ENCODE data around the gene TAF5L.

TAF5L gene

DNA sequence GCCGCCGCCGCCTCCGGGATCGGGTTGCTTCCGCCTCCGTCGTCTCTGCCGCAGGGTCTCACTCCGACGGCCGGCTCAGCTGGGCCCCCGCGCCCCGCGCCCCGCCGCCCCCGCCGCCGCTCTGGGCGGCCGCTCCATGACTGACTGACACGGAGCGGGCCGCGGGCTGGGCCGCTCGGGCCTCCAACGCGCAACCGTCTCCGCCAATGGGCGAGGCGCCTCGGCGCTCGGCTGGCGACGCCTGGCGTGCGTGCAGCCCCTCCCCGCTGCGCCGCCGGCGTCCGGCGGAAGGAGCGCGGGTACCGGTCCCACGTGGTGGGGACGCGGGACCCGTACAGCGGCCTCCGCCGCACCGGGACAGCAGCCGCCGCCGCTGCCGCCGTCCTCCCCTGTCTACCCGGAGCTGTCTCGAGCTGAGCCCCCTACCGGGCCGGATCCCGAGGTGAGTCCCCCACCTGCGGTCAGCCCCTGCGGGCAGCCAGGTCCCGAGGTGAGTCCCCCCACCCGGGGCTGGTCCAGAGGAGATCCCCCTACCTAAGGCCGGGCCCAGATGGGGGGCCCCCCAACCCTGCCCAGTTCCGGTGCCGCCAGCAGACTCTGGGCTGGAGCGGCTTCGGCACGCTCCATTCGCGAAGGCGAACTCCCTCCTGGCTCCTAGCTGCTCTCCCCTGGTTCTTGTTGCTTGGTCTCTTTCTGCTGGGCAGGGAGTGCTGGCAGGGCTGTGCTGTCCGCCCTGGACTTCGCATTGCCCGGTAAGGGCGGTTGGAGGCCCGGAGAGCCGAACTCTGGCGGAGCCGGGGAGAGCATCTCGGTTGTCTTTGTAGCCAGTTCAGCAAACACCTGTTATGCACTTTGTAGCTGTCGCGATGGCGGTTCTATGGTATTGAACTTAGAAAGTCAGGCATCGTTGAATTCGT, at the start of gene TAF5L, which contains the start of gene URB2:
Gene TAF5L (minus strand): TSS at position 208 of the 917 bp plus-strand sequence. CDS start 11,640 bp downstream, outside the sequence.
Gene URB2 (plus strand): TSS at position 333 of the 917 bp plus-strand sequence. CDS start 1,387 bp downstream, outside the sequence.
- peak; percentile 77 for DNase-seq (ENCODE audit: low read depth)

GRCh38 chr1:229675396-229675795, 49.5 kb upstream of the TAF5L start:
- DNase-seq (ENCODE audit: low read depth): no peak

- DNase-seq (ENCODE audit: low read depth): no peak
Measured at GRCh38 chr1:229674042-229674441, 48.1 kb upstream of the TAF5L start.

DNA sequence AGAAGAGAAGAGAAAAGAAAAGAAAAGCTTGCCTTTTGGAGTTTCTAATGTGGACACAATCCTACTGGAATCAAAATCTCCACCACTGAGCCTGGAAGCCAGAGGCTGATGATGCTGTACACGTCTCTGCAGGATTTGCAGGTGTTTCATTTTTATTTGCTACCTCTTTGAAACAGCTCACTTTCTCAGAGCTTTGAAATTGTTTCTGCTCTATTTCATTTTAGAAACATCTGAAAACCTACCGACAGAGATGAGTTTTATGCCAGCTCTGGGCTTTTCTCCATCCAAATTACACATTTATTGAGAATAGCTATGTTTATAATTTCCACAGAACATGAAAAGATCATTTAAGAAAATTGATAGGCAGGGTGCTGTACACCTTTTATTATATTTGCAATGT, 46.3 kb upstream of the TAF5L start:
- DNase-seq (ENCODE audit: low read depth): no peak

DNA sequence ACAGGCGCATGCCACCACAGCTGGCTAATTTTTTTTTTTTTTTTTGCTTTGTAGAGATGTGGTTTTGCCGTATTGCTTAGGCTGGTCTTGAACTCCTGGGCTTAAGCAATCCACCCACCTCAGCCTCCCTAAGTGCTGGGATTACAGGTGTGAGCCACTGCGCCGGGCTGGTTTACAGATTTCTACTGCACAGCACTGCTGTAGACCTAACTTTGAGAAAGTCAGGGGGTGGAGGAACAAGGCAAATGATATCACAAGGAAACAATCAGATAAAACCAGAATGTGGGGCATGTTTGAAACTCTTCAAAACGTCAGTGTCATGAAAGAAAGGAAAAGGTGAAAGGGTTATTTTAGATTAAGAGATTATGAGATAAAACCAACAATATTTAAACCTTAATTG, 45.4 kb upstream of the TAF5L start:
- no peak for DNase-seq (ENCODE audit: low read depth)

GRCh38 chr1:229669333-229669732, 43.4 kb upstream of the TAF5L start:
- DNase-seq (ENCODE audit: low read depth): no peak

GRCh38 chr1:229666585-229666984, 40.7 kb upstream of the TAF5L start:
- no peak for DNase-seq (ENCODE audit: low read depth)

DNA sequence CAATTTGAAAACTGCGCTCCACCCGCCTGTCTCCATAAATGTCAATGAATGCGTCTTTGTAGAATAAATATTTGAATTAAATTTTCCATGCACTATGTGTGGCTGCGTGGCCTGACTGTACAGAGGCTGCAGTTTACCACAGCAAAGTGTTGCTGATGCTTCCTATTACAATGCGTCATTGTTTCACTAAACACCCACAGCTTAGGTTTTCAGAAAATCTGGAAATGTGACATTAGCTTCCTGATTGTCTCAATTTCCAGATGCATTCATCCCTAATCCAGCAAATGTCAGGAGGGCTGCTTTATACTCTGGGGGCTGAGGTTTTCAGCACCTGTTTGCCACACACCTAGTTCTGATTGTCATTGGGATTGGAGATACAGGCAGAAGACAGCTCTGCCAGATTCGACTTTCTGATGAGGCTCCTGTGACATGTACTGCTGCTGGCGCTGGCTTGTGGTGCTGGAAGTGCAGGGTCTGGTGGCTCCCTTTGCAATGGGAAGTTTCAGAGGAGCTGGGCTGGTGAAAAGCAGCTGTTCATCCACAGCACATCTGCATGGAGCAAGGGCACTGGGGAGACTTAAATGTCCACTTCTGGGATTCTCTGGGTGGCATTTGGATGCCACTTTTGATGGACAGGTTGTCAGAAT, 40.1 kb upstream of the TAF5L start:
- DNase-seq (ENCODE audit: low read depth): no peak

DNA sequence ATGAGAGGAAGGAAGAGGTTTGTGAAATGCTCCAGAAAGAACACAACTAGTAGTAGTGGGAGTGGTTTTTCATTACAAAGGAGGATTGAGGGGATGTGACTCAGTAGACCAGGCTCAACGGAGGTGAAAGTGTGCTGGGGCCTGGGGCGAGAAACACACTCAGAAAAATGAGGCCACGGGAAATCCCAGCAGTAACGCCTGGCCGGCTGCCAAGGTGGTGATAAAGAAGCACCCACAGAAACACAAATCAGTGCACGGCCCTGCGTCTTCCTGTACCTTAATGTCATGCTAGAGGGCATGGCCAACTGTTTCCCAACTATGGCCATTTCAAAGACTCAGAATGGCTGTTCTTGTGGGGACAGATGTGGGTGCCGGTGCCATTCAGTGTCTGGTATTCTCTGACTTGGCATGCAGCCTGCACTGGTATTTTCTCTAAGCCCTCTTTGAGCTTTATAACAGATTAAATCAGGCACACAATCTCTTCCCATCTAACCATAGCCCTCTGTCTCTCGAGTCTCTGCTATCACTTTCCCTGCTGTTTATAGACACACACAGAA, 38.3 kb upstream of the TAF5L start:
- no peak for DNase-seq (ENCODE audit: low read depth)

DNA sequence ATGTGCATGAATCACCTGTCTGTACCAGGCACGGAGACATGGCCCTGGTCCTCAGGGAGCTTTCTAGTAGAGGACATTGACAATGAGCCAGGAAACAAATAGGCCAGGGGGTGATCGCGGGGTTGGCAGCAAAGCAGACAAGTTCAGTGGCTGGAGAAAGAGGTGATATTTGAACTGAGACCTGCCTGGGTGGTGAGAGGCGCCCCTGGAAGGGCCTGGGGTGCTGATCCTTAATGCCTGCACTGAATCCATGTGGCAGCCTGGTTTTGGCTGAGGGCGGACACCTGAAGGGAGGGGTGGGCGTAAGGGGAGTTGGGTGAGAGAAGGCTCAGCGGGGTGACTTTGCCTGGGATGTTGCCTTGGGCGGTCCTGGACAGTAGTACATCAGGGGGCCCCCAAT, 36.0 kb upstream of the TAF5L start:
- no peak for DNase-seq (ENCODE audit: low read depth)

GRCh38 chr1:229661022-229661877, 35.3 kb upstream of the TAF5L start:
- peak; percentile 21 for DNase-seq (ENCODE audit: low read depth)

DNA sequence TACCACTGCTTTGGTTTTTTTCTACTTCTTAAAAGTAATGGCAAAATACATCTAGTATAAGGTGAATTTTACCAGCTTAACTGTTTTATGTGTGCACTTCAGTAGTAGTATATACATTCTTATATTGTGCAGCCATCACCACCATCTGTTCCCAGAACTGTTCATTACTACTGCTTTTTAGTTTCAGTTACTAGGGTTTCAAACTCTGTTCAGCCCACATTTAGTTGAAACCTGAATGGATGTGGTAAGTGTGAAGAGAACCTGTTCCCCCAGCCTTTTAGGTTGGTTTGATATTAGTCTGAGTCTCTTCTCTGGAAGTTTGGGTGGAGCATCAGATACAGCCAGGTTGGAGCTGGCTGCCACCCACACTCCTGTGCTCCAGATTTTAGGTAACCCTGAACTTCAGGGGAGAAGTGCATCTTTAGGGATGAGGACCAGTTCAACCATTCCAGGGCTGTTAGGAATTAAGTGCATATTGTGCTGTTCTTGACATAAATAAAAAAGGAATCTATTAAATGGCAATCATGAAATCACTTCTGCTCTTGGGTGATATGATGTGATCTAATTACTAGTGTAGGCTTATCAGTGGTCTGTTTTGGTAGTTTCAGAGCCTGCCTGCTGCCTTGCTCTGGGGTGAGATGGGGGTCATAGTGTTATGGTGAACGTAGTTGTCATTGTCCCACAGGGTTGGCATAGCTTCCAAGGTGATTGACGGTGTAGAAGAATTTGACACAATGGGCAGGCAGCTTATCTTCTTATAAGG, 32.3 kb upstream of the TAF5L start:
- DNase-seq (ENCODE audit: low read depth): no peak

DNA sequence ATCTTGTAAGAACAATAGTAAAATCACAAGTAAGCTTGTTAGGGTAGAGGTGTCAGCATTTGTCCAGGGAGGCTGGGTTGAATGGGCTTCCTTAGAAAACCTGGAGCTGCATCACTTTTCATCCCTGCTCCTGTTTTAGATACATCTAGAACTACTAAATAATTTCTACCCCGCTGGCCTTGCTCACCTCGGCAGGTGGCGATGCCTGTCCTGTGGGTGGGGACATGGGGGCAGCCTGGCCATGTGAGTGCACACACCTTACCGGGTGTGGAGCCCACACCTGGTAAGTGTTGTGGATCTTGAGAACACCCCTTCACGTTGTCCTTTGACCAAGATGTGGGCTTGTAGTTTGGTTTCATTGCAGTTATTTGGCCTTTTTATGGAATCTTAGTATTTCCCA, 29.9 kb upstream of the TAF5L start:
- no peak for DNase-seq (ENCODE audit: low read depth)

- DNase-seq (ENCODE audit: low read depth): no peak
Measured at GRCh38 chr1:229653420-229653819, 27.5 kb upstream of the TAF5L start.

DNA sequence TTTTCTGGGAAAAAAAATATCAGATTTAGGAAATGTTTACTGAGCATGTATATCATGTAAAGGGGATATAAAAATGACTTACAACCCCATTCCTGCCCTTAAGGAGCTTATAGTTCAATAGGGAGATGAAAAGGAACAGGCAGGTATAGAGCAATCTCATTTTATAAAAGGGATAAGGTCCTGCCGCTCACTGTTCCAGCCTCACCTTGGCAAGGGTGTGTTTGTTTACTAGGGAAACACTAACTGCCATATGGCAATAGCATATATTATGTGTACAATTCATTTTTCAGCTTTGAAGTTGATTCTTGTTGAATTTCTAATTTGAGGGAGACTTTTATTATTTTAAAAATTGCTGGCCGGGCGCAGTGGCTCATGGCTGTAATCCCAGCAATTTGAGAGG, 25.6 kb upstream of the TAF5L start:
- DNase-seq (ENCODE audit: low read depth): no peak

DNA sequence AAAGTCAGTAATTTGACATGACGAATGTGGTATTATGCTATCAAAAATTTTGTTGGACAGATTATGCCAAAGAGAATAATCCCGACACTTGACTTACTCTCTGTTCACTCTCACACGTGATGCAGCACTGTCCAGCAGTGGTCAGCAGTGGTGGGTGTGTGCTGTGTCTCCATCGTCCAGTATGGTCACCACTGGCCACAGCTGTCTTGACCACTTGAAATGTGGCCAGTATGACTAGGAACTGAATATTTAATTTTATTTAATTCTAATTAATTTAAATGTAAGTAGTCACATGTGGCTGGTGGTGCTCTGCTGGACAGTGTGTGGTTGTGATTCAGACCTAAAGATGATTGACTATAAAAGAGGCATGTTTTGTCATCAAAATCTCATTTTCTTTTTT, 24.1 kb upstream of the TAF5L start:
- DNase-seq (ENCODE audit: low read depth): no peak

GRCh38 chr1:229648406-229648805, 22.5 kb upstream of the TAF5L start:
- DNase-seq (ENCODE audit: low read depth): no peak

DNA sequence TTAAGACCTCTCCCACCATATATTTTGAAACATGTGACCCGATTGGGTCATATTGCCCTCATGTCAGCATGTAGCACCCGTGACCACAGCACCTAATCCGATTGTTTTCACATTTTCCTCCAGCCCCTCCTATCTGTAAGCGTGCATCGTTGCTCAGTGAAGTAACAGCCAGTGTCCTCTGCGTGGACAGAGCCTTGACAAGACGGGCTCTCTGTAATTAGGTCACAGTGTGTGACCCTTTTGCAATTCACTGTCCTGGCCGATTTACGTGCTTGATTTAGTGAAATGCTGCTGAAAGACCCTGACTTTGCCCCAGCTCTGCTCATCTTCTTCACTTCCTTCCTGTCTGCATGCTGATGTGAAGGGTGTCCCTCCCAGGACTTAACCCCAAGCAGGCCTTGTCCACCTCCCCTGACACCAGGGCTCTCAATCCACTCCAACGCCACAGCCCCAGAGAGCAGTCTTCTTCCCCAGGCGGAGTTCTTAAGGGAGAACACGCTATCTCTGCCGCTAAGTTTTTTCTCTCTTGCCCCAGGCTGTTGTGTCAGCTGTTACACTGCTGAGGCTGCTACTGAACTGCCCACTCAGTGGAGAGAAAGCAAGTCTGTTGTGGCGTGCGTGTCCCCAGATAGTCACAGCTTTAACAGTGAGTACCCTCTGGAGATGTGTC, 19.5 kb upstream of the TAF5L start:
- DNase-seq (ENCODE audit: low read depth): no peak

DNA sequence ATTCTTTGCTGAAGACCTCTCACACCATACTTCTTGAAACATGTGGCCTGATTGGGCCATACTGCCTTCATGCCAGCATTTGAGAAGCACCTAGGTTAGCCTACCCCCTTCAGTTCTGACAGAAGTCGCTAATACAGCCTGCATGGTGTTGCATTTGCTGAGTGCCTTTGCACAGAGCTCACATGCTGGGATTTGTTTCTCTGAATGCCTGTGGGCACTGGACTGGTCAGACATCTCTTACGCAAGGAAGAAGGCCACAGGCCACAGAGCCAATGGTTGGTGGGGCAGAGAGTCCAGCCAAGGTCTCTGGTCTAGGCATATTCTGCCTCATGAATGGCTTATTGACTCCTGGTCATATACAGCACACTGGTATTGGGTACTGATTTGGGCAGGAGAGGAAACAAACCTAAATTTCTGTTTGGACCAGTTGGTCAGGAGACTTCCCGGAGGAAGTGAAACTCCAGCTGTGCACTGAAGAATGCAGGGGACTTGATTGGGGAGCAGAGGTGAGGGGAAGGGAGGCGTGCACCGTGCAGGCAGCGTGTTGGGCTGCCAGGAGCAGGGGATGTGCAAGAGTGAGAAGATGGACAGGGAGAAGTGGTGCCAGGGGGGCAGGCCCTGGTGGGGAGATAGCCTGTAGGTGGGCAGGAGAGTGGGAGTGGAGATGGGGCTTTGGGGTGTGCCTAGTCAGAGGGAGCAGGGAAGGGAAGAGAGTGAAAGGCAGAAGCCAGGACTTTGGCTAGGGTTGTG, 18.2 kb upstream of the TAF5L start:
- DNase-seq (ENCODE audit: low read depth): no peak

GRCh38 chr1:229642970-229643369, 17.0 kb upstream of the TAF5L start:
- DNase-seq (ENCODE audit: low read depth): no peak

Data from CMK (cell line).